HEK293T (cell line): ENCODE results near the gene CD163L1.

Experiments
- ARNT ChIP-seq: fragments of 450-650 bp; IDR thresholded peaks from 2 replicates; pipeline ENCODE4 v1.6.1; 2017; ENCODE audit warnings: mild to moderate bottlenecking
- BHLHE40 ChIP-seq: fragments of 450-650 bp; IDR thresholded peaks from 2 replicates; pipeline ENCODE4 v1.6.1; 2016; ENCODE audit warnings: mild to moderate bottlenecking, moderate library complexity, borderline replicate concordance
- ELF4 ChIP-seq: fragments of 450-650 bp; IDR thresholded peaks from 2 replicates; pipeline ENCODE4 v1.6.1; 2017; ENCODE audit warnings: antibody characterized with exemption
- FOXA1 ChIP-seq: fragments of 450-650 bp; IDR thresholded peaks from 2 replicates; pipeline ENCODE4 v1.6.1; 2016; ENCODE audit warnings: mild to moderate bottlenecking
- FOXK2 ChIP-seq: fragments of 450-650 bp; IDR thresholded peaks from 2 replicates; pipeline ENCODE4 v1.6.1; 2016; ENCODE audit warnings: mild to moderate bottlenecking
- FOXM1 ChIP-seq: fragments of 450-650 bp; IDR thresholded peaks from 2 replicates; pipeline ENCODE4 v1.6.1; 2017; ENCODE audit warnings: mild to moderate bottlenecking, borderline replicate concordance
- HDGF ChIP-seq: fragments of 450-650 bp; IDR thresholded peaks from 2 replicates; pipeline ENCODE4 v1.6.1; 2017; ENCODE audit warnings: antibody characterized with exemption, borderline replicate concordance
- NFRKB ChIP-seq: fragments of 450-650 bp; IDR thresholded peaks from 2 replicates; pipeline ENCODE4 v1.6.1; 2016; ENCODE audit warnings: mild to moderate bottlenecking, moderate library complexity
- SP1 ChIP-seq: fragments of 450-650 bp; IDR thresholded peaks from 2 replicates; pipeline ENCODE4 v1.6.1; 2017
- SUZ12 ChIP-seq: fragments of 450-650 bp; IDR thresholded peaks from 2 replicates; pipeline ENCODE4 v1.6.1; 2016; ENCODE audit warnings: mild to moderate bottlenecking
- TARDBP ChIP-seq: fragments of 450-650 bp; IDR thresholded peaks from 2 replicates; pipeline ENCODE4 v1.6.1; 2016
- ZNF384 ChIP-seq: fragments of 450-650 bp; IDR thresholded peaks from 2 replicates; pipeline ENCODE4 v1.6.1; 2016
- TF ChIP-seq, protein P1 (sequence below): fragments of 450-650 bp; IDR thresholded peaks from 2 replicates; pipeline ENCODE4 v1.6.1; 2016

DNA sequence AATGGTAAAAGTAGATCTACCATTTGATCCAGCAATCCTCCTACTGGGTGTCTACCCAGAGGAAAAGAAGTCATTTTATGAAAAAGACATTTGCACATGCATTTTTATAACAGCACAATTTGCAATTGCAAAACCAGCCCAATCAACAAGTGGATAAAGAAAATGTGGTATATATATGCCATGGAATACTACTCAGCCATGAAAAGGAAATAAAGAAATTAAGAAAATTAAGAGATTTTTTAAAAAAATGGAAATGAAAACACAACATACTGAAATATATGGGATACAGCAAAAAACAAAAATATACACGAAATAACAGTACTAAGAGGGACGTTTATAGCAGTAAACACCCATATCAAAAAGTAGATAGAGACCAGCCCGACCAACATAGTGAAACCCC lies 81.2 kb downstream of the CD163L1 start:
- TF ChIP-seq FOXK2: no peak
- TF ChIP-seq BHLHE40: no peak
- no peak for TF ChIP-seq ZNF384
- no peak for TF ChIP-seq SUZ12
- no peak for TF ChIP-seq TARDBP
- TF ChIP-seq FOXM1: no peak
- TF ChIP-seq NFRKB: no peak
- TF ChIP-seq, protein P1, sequence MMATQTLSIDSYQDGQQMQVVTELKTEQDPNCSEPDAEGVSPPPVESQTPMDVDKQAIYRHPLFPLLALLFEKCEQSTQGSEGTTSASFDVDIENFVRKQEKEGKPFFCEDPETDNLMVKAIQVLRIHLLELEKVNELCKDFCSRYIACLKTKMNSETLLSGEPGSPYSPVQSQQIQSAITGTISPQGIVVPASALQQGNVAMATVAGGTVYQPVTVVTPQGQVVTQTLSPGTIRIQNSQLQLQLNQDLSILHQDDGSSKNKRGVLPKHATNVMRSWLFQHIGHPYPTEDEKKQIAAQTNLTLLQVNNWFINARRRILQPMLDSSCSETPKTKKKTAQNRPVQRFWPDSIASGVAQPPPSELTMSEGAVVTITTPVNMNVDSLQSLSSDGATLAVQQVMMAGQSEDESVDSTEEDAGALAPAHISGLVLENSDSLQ: no peak
- no peak for TF ChIP-seq HDGF
- TF ChIP-seq ELF4: no peak
- TF ChIP-seq SP1: no peak
- no peak for TF ChIP-seq ARNT
- TF ChIP-seq FOXA1: no peak
